ENCODE results near the gene GGA3.
"Not testable (repeated sequence)": the region's sequence is repeated elsewhere in the genome, so short reads cannot be mapped to it uniquely, and the experiment has no call there.

The GGA3 gene

DNA sequence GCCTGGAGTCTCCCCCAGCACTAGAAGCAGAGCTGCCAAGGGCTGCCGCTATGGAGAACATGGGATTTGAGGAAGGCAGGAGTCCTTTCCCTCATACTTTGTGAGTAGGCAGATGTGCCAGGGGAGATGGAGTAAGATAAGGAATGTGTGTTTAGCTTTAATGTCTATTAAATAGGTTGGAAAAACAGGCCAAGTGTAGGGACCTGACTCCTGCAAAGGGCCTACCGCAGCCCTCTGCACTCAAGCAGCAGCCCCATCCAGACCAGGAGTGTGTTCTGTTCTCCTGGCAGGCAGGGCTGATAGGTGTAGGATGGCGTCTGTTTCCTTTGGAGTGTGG is 11.4 kb upstream of the GGA3 start:
- DNase-seq (ENCODE audit: insufficient read length, low spot score) (no peak), FAIRE-seq (no peak)

DNA sequence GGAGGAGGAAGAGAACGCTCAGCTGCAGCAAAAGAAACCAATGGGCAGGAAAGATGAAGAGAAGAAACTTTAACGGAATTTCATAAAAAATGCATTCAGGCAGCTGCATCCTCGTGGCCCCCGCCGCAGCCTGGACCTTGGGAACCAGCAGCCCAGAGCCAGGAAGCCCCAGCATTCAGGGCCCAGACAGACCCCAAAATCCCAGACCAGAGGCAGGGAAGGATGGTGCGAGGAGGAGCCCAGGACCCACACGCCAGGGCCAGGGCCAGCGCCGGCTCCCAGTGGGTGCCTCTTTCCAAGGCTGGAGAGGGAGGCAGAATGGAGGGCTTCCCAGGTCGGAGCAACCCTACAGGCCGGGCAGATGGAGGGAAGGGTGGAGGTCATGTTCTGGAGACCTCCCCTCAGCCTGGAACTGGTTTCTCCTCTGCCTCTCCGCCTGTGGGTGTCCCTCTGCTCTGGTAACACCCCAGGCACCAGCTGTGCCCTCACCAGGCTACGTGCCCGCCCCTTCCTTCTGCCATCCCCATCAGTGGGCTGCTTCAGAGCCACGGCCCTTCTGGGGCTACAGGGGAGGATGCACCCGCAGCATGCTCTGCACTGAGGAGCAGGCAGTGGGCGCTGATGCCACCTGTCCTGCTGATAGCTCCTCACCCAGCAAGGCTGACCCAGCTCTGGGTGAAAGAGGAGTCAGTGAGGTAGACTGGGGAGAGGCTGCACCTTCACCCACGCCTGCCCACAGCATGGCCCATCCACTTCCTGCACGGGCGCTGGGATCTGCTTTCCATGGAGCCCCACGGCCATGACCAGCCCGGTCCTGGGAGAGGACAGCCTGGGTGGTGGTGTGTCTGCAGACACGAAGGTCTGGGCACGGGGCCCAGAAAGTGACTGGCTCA is 10.8 kb upstream of the GGA3 start:
- FAIRE-seq (peak; percentile 55), DNase-seq (ENCODE audit: insufficient read length, low spot score) (peak; percentile 63)

DNA sequence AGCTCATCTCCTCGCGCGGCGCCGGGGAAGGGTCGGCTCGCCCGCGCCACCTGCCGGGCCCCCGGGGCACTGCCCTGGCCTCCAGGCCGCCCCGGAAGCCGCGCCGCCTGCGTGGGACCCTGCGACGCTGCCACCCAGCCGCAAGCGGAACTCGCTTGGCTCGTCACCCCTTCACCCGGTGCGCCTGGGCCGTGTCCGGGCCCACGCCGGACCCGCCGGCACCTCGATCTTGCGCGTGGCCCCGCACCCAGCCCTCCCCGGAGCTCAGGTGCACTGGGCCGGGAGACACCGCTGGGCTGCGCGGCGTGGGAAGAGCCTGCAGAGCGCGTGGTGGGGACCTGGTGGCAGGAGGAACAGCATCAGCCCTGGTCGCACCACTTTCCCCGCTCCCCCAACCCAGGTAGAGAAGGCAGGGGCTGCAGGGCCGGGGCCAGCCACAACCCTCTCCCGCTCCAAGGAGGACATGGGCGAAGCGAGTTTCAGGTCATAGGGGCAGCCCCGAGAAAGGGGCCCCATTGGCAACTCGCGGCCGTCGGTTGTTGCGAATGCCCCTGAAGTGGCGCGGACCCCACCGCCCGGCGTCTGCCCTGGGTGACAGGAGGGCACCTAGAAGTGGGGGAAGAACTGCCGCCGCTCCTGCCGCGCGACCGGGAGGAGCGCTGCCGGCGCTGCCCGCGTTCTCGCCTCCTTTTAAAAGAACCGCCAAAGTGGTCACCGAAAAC is 10.0 kb upstream of the GGA3 start:
- DNase-seq (ENCODE audit: insufficient read length, low spot score) (peak; percentile 92), FAIRE-seq (peak; percentile 28)

DNA sequence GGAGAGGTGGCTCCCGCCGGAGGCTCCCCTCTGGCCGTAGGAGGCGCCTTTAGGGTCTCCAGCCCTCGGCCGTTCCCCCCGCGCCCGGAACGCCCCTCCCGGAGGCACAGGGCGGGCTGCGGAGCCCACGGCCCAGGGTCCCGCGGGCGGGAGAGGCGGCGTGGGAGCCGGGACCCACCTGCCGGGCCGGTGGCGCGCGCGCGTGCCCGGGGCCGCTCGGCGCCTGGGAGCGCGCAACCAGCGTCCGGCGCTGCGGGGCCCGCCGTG is 9.5 kb upstream of the GGA3 start, which contains the start of gene MIF4GD:
TSS of gene MIF4GD (minus strand) at position 266 of the 267 bp plus-strand sequence. CDS start 1,036 bp downstream, outside the sequence.
- DNase-seq (ENCODE audit: insufficient read length, low spot score) (no peak), FAIRE-seq (no peak)

DNA sequence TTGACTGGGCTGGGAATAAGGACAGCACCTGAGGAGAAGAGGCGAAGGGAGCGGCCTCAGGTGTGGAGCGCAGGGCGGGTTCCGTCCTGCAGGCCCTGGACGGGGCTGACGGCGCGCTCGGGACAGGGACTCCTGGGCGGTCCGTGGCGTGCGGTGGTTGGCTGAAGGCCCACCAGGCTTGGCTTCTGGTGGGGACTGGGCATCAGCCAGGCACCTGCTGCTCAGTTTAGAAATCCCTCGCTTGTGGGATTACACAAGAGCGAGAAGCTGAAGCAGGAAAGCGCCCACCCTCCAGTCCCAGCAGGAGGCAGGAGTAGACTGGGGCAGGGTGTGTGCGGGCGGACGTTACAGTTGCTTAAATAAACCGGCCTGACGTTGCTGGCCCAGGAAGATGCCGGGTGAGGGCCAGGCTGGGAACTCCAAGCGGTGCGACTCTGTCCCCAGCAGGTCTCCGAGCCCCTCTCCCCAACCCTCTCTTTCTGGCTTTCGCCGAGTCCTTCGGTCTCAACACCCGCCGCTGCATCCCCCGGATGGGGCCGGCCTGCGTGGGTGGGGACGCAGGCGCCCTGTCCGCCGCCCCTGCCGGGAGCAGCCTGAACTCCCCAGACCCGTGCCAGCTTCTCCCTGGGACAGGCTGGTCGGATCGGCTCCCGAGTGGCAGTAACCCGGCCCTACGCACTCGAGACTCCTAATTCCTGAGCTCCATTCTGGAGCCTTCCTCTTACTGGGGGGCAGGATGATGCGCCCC is 9.0 kb upstream of the GGA3 start:
- DNase-seq (ENCODE audit: insufficient read length, low spot score) (peak; percentile 65), FAIRE-seq (peak; percentile 78)

DNA sequence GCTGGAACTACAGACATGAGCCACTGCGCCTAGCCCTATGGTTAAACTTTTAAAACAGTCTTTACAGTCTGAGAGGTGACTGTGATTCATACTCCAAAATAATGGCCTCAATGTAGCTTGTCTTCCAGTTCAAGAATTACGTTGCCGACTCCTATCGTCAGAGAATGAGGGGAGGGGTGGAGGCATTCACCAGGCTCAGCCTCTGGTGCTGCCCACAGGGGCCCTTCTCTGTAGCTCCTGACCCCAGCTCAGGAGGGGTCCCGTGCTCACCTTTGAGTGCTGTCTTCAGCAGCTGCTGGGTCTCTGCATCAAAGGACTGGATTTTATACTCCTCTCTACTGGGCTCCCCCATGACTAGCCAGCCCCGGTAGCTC is 8.4 kb upstream of the GGA3 start:
- no peak for FAIRE-seq

DNA sequence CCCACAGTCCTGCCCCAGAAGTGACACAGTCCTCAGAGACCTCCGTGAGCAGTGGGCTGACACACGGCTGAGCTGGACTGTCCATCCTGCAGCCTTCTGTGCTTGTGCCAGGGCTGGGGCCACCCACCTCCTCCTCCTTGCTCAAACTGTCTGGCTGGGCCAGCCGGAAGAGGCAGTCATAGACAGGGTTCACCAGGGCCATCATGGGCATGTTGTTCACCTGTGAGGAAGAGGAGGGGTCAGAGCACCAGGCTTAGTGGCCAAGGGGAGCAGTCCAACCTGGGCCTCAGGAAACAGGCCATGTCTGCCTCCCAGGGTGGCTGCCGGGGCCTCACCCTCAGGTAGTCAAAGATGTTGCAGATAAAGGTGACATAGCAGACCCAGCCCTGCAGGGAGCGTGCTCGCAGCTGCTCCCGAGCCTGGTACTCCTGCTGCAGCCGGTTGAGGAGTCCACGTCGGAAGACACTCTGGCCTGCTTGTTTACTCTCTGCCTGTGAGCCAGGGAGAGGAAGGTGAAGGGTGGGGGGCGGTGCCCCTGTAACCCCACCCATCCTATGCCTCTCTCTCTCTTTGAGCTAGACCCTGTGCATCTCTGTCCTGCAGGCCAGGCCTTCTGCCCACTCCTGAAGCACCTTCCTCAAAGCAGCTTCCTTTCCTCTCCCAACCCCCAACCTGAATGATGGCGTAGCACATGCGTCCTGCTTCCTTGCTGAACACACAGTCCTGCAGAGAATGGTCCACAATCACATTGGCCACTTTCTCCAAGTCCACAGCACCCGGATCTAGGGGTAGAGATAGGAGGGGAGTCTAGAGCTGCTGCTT is 6.2 kb upstream of the GGA3 start:
- no peak for DNase-seq (ENCODE audit: insufficient read length, low spot score)
- no peak for FAIRE-seq

More for the DNA sequence above, 8.4 kb upstream of the GGA3 start:
- no peak for DNase-seq (ENCODE audit: insufficient read length, low spot score)

DNA sequence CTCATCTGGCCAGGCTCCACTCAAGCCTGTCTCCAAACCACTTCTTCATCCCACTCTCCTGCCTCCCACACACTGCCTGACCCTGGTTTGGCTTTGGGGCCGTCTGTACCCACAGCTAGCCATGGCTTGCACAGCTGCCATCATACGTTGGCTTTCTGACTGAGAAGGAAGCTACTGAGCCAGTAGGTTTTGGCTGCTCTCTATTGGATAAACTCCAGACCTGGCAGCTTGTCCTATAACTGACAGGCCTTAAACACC is 5.7 kb upstream of the GGA3 start:
- FAIRE-seq: no peak
- no peak for DNase-seq (ENCODE audit: insufficient read length, low spot score)

DNA sequence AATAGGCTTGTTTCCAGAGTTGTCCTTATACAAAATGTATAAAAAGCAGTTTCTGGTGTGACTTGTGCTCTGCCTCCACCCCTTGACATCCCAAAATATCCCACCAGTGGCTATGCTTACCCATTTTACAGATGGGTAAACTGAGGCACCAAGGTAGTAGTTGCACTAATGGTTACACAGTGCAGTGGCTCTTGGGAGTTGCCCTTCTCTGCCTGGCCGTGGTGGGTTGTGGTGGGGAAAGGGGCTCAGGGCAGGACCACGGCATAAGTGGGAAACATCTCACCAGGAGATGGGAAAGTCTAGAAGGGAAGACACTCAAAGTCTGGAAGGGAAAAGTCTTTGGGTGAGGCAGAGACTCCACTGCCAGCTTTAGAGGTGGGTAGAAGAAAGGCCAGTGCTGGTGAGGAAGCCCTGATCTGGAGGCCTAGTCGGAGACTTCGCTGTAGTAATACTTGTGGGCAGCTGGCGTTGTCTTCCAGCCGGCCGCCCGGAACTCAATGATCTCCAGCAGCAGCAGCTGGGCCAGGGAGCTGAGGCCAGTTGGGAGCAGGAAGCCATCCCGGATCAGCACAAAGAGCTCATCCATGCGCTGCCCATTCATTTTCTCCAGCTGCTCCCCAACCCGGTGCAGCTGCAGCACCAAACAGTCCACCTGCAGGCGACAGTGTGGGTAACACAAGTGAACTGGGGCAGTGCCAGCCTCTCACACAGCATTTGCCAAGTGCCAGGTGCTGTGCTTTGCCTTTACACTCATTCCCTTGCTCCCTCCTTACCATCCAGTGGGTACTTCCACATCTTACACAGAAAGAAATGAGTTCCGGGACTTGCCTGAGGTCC is 5.1 kb upstream of the GGA3 start:
- DNase-seq (ENCODE audit: insufficient read length, low spot score) (no peak), FAIRE-seq (no peak)

DNA sequence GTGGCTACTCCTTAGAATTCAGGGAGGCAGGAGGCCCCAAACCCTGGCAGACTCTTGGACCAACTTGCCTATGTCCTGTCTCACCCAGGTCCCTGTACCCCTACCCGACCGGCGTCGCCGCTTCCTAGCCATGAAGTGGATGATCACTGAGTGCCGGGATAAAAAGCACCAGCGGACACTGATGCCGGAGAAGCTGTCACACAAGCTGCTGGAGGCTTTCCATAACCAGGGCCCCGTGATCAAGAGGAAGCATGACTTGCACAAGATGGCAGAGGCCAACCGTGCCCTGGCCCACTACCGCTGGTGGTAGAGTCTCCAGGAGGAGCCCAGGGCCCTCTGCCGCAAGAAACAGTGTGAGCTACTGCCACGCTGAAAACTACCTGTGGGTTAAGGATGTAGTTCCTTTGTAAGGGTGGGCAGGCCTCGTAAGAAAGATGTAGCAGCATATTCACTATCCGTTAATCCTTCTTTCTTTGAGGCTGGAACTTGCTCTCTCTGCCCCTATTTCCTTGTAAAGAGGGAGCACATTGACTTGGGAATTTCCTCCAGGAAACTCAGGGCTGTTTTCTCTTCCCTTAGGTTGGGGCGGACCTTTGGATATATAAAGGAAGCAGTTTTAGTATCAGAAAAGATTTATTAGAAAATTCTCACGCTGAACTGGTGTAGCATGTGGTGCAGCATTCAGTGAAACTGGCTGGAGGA is 4.4 kb upstream of the GGA3 start:
- DNase-seq (ENCODE audit: insufficient read length, low spot score) (no peak), FAIRE-seq (no peak)

DNA sequence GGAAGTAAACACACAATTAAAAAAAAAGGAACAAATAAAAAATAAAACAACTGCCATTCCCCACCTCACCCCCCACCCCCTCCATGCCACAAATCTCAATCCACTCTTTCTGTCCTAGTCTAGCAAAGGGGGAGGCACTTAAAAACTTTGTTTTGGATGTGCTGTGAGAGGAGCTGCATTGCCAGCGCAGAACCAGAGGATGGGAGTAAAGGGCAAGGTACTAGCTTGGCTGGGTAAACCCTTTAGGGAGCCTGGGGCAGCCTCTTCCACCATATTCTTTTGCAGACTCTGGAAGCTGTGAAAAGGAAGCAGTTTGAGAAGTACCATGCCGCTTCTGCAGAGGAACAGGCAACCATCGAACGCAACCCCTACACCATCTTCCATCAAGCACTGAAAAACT is 1.6 kb upstream of the GGA3 start:
- DNase-seq (ENCODE audit: insufficient read length, low spot score) (no peak), FAIRE-seq (no peak)

DNA sequence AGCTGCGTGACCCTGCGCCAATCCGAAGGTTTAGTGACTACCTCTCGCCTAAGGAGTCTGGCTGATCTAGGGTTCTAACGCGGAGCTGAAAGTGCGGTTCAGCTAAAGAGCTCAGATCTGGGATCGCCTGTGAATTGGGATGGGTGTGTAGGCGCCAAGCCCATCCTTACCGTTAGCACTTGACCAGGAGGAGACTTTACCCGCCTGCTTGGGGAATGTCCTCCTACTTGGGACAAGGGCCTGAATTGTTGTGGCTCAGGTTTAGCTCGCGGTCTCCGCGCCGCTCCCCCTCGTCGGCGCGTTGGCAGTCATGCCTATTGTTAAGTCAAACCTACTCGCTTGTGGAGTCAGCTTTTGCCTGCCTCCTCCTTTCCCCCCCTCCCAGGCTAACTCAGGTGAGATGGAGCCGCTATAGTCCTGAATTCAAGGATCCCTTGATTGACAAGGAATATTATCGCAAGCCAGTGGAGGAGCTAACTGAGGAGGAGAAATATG is 753 bp upstream of the GGA3 start:
- DNase-seq (ENCODE audit: insufficient read length, low spot score) (no peak), FAIRE-seq (no peak)

DNA sequence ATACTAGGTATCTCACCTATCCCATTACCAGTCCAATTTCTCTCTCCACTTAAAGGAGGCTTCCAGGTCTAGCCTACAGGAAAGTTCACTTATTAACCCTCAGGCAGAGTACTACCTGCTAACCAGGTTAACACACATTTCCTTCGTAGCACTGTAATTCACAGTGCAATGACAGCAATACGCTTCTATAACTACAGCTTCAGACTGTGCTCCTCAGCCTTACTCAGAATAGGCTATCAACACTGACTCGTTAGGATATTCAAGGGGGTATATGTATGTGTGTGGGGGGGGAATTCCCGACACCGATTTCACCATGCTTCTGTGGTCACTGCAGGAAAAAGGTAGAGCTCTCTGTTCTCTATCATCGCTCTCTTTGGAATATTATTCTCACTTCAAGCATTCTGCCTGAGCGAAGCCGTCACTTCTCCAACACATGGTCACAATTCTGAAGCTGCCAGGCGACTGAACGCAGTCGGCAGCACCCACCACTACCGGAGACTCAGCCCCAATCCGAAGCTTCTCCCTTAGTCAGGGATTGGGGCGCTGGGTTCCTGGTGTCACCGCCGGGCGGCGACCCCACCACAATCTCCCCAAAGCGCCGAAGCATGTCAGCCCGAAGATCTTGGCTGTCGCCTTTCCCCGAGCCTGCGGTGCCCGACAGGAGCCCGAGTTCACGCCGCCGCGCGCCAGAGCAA is 618 bp downstream of the GGA3 start:
- DNase-seq (ENCODE audit: insufficient read length, low spot score) (no peak), FAIRE-seq (no peak)

DNA sequence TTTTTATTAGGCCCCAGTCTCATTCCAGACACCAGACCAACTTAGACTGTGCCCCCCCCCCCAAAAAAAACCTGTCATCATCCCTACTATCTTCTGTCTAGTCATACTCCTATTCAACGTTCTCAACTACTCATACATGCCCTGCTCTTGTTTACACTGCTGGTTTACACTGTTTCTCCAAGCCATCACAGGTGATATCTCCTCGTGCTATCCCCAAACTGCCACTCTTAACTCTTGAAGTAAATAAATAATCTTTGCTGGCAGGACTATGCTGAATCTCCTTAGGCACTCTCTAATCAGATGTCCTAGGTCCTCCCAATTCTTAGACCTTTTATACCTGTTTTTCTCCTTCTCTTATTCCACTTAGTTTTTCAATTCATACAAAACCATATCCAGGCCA is 4.2 kb downstream of the GGA3 start:
- FAIRE-seq; DNase-seq (ENCODE audit: insufficient read length, low spot score): not testable (repeated sequence)

DNA sequence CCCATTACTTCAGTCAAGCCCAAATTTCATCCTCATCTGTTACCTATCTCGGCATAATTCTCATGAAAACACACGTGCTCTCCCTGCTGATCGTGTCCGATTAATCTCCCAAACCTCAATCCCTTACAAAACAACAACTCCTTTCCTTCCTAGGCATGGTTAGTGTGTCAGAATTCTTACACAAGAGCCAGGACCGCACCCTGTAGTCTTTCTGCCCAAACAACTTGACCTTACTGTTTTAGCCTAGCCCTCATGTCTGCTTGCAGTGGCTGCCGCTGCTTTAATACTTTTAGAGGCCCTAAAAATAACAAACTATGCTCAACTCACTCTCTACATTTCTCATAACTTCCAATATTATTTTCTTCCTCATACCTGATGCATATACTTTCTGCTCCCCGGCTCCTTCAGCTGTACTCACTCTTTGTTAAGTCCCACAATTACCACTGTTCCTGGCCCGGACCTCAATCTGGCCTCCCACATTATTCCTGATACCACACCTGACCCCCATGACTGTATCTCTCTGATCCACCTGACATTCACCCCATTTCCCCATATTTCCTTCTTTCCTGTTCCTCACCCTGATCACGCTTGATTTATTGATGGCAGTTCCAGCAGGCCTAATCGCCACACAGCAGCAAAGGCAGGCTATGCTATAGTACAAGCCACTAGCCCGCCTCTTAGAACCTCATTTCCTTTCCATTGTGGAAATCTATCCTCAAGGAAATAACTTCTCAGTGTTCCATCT is 5.3 kb downstream of the GGA3 start:
- FAIRE-seq; DNase-seq (ENCODE audit: insufficient read length, low spot score): not testable (repeated sequence)

DNA sequence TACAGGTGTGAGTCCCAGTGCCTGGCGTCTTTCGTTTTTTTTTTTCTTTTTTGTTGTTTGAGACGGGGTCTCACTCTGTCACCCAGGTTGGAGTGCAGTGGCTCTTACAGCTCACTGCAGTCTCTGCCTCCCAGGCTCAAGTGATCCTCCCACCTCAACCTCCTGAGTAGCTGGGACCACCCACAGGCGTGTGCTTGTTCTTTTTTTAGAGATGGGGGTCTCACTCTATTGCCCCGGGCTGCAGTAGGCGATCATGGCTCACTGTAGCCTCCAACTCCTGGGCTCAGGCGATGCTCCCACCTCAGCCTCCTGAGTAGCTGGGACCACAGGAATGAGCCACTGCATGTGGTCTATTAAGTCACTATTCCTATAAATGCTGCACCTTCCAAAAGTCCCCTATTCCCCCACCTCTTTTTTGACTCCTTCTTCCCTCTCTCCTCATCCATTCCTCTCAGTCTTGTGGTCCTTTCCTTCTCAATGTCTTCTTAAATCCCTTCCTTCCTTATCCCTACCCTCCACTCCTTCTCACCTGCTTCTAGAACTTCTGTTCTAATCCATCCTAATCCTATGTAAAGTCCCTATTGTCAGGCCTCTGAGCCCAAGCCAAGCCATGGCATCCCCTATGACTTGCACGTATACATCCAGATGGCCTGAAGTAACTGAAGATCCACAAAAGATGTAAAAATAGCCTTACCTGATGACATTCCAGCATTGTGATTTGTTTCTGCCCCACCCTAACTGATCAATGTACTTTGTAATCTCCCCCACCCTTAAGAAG is 9.2 kb downstream of the GGA3 start:
- FAIRE-seq (no peak), DNase-seq (ENCODE audit: insufficient read length, low spot score) (no peak)

DNA sequence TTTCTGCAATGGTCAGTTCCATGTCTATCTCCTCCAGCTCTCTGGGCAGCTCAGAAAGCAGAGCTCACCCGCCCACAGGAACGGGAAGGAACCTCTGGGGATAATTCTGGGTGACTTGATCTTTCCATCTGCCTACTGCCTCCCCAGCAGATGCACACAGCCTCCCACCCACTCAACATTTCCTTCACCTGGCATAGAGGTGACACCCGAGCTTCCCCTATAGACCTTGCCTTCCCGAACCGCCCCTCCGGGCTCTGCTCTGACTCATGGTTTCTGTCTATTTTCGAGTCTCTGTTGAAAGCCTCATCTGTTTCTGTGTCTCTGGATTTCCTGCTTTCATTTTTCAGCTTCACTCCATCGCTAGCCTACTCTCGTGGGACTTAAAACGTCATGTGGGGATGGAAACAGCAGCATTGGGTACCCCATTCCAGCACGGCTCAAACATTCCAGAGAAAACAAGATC is 11.4 kb downstream of the GGA3 start:
- FAIRE-seq (peak; percentile 97), DNase-seq (ENCODE audit: insufficient read length, low spot score) (peak; percentile 73)
